Bronchial epithelial cell (primary cell): ENCODE results near the gene IBA57. TPM values are rescaled to one million over a fixed set of nuclear protein-coding genes. Genes with fewer than 3 reads are reported as not detected.

ENCODE experiments used
- DNase-seq: peaks from one replicate; pipeline ENCODE4 v3.0.0-alpha.2; 2010; ENCODE audit warnings: low read depth
- FAIRE-seq: peaks from 2 replicates; lab custom pipeline; 2011; peaks lifted over from hg19 to GRCh38; lab: Jason Lieb, UNC
- H3K27me3 ChIP-seq: 2 replicates; pipeline ENCODE4 v1.5.1; 2011; ENCODE audit warnings: low read length; ENCODE audit not compliant: control insufficient read depth, insufficient read depth
- H3K36me3 ChIP-seq: 2 replicates; pipeline ENCODE4 v1.5.1; 2011; ENCODE audit warnings: low read length; ENCODE audit not compliant: control insufficient read depth, insufficient read depth
- H3K4me3 ChIP-seq: 2 replicates; pipeline ENCODE4 v1.5.1; 2011; ENCODE audit warnings: mild to moderate bottlenecking, low read depth, low read length, control low read depth
- CTCF ChIP-seq: IDR thresholded peaks from 2 replicates; pipeline ENCODE4 v1.5.1; 2011; ENCODE audit warnings: mild to moderate bottlenecking, moderate library complexity, low read length, control low read depth, inconsistent platforms; ENCODE audit not compliant: insufficient read depth, severe bottlenecking
- total RNA-seq: library from RNA; depleted of rRNA; stranded (reverse); fragments of >200 nt; gene quantifications from 2 replicates; pipeline ENCODE4 v1.2.1, GENCODE V29; 2014

The IBA57 gene
- total RNA-seq, 1 donor from 2014 or later, result 2.6 TPM

- no peaks in the 10 kb centered on the region for H3K27me3 ChIP-seq
- no peak overlapping the region for H3K4me3 ChIP-seq
- FAIRE-seq, result no peak
- DNase-seq, result no peak
- peaks cover 29% of the 10 kb centered on the region for H3K36me3 ChIP-seq
- no peak for TF ChIP-seq CTCF
Observed at GRCh38 chr1:228145463-228146416, 19.9 kb upstream of the IBA57 start.

GRCh38 chr1:228146417-228147150 is 19.0 kb upstream of the IBA57 start:
- DNase-seq, result no peak
- Histone ChIP-seq H3K27me3 (no peaks in the 10 kb centered on the region), H3K36me3 (peaks cover 28% of the 10 kb centered on the region), H3K4me3 (no peak overlapping the region)
- TF ChIP-seq CTCF, result no peak
- FAIRE-seq, result no peak

GRCh38 chr1:228147151-228147693 is 18.4 kb upstream of the IBA57 start:
- DNase-seq (no peak), FAIRE-seq (no peak)
- peaks cover 23% of the 10 kb centered on the region for H3K36me3 ChIP-seq
- no peak overlapping the region for H3K4me3 ChIP-seq
- no peaks in the 10 kb centered on the region for H3K27me3 ChIP-seq
- no peak for TF ChIP-seq CTCF

GRCh38 chr1:228147768-228148167 is 17.8 kb upstream of the IBA57 start:
- no peak for DNase-seq
- Histone ChIP-seq H3K27me3 (no peaks in the 10 kb centered on the region), H3K36me3 (peaks cover 23% of the 10 kb centered on the region), H3K4me3 (no peak overlapping the region)
- TF ChIP-seq CTCF, result no peak
- no peak for FAIRE-seq

- no peak for TF ChIP-seq CTCF
- DNase-seq, result no peak
- no peak for FAIRE-seq
- Histone ChIP-seq H3K4me3 (no peak overlapping the region), H3K36me3 (peaks cover 20% of the 10 kb centered on the region), H3K27me3 (no peaks in the 10 kb centered on the region)
Observed at GRCh38 chr1:228148196-228148861, 17.3 kb upstream of the IBA57 start.
